Esophagus muscularis mucosa (tissue), 4 donors: Measurements from ENCODE around the gene ATP10A. TPM values are rescaled to one million over a fixed set of nuclear protein-coding genes. Genes with fewer than 3 reads are reported as not detected.

Experiments
- DNase-seq: peaks from one replicate; pipeline ENCODE4 v3.0.0-alpha.2; 2017; ENCODE audit errors: extremely low spot score
- H3K27ac ChIP-seq, 4 donors: fragments of 200-600 bp; sonication (generic); replicated peaks in 1 of 4; 1 replicate in 3 of 4; 2 replicates in 1 of 4; pipeline ENCODE4 v1.5.1; 2016 to 2019; ENCODE audit warnings: mild to moderate bottlenecking in 1 of 4
- H3K27me3 ChIP-seq, 4 donors: fragments of 200-600 bp; sonication (generic); one replicate each; pipeline versions ENCODE4 v1.5.1 to v1.6.0; 2016 to 2019
- H3K36me3 ChIP-seq, 4 donors: fragments of 200-600 bp; sonication (generic); one replicate each; pipeline ENCODE4 v1.5.1; 2016 to 2019
- H3K4me1 ChIP-seq, 4 donors: fragments of 200-600 bp; sonication (generic); one replicate each; pipeline ENCODE4 v1.5.1; 2016 to 2019
- H3K4me3 ChIP-seq, 4 donors: fragments of 200-600 bp; sonication (generic); 1 replicate in 2 of 4; 2 replicates in 2 of 4; pipeline ENCODE4 v1.5.1; 2016 to 2019; ENCODE audit warnings: mild to moderate bottlenecking in 4 of 4, moderate library complexity in 1 of 4
- H3K9me3 ChIP-seq, 4 donors: fragments of 200-600 bp; sonication (generic); 1 replicate in 3 of 4; 2 replicates in 1 of 4; pipeline ENCODE4 v1.5.1; 2016 to 2019
- CTCF ChIP-seq, 3 experiments: fragments of 200-600 bp in 2 of 3; fragments of 450-650 bp in 1 of 3; sonication (generic) in 2 of 3; IDR thresholded peaks; one replicate each; pipeline ENCODE4 v1.5.1; 2017 to 2019; ENCODE audit warnings: antibody characterized with exemption in 3 of 3, mild to moderate bottlenecking in 2 of 3, moderate library complexity in 1 of 3
- EP300 ChIP-seq: sonication (generic); formaldehyde crosslinking; IDR thresholded peaks from one replicate; pipeline ENCODE4 v1.6.1; 2017; ENCODE audit warnings: antibody characterized with exemption
- POLR2A ChIP-seq: fragments of 450-650 bp; IDR thresholded peaks from one replicate; pipeline ENCODE4 v1.6.1; 2017; ENCODE audit warnings: antibody characterized with exemption, moderate library complexity, mild to moderate bottlenecking, low read depth
- POLR2AphosphoS5 ChIP-seq, 2 donors: sonication (generic); formaldehyde crosslinking; IDR thresholded peaks; one replicate each; pipeline ENCODE4 v1.6.1; 2017; ENCODE audit warnings: antibody characterized with exemption in 2 of 2
- WGBS: methylation state at CpG from one replicate; pipeline ENCODE4 v1.1.5; 2018; 5-methylcytosine and 5-hydroxymethylcytosine counted together
- intact Hi-C: fragments of 100-400 bp; cut with DNase I; formaldehyde crosslinking; loops from one replicate; pipeline ENCODE4 v1.15.1; 2023
- total RNA-seq, 4 donors: library from RNA; depleted of rRNA; stranded (reverse); fragments of >200 nt; gene quantifications; one replicate each; pipeline versions ENCODE4 v1.1.0 to v1.2.1, GENCODE V29; 2016

The ATP10A gene
- total RNA-seq, 4 donors from 2014 or later: 23.9 to 51.9 (median 32.6) TPM

- intact Hi-C loops: no loop called here
- no peak for TF ChIP-seq CTCF (IDR thresholded peaks at IDR 0.05)
- TF ChIP-seq POLR2AphosphoS5 (IDR thresholded peaks at IDR 0.05): no peak
- TF ChIP-seq EP300: no peak
- no peak for TF ChIP-seq POLR2A
- Histone ChIP-seq H3K4me3 (no peak overlapping the region), H3K9me3 (no peaks in the 10 kb centered on the region), H3K27ac (no peak overlapping the region), H3K4me1 (no peaks in the 10 kb centered on the region), H3K36me3 (no peaks in the 10 kb centered on the region), H3K27me3 (no peaks in the 10 kb centered on the region)
- no peak for DNase-seq
- 86% methylated on average over 21 of the region's 21 CpGs for WGBS
Measured at GRCh38 chr15:25909325-25909724, 46.2 kb upstream of the ATP10A start.

DNA sequence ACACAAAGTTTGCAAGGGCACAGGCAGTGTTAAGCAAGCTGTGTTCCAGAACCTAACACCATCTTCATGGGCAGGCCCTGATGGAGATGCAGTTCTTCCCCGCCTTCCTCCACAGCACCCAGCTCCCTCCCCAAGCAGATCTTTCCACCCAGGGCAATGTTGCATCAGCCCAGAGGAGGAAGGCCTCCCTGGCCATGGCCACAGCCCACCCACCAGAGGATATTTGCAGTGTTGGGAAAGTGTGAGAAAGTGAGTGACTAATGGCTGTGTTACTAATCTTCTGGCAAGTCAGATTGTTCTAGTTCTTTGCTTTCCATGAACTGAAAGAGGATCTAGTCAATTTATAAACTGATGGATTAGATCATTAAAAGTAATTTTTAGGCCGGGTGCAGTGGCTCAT lies 42.0 kb upstream of the ATP10A start:
- H3K9me3 ChIP-seq: no peaks in the 10 kb centered on the region
- DNase-seq: no peak
- intact Hi-C loops: no loop called here

GRCh38 chr15:25903024-25903581 lies 40.0 kb upstream of the ATP10A start:
- DNase-seq: no peak
- intact Hi-C loops: no loop called here
- H3K36me3 ChIP-seq: no peaks in the 10 kb centered on the region
- H3K27me3 ChIP-seq: no peaks in the 10 kb centered on the region
- no peak overlapping the region for H3K4me3 ChIP-seq
- peak overlapping the region in 1 of 4 donors; percentile 32 for H3K27ac ChIP-seq
- H3K4me1 ChIP-seq: peaks cover 0 to 41% (median 38%) of the 10 kb centered on the region in 4 donors
- TF ChIP-seq POLR2A (no peak), CTCF (IDR thresholded peaks at IDR 0.05) (no peak), EP300 (no peak), POLR2AphosphoS5 (IDR thresholded peaks at IDR 0.05) (no peak)
- WGBS: 58% methylated on average over 10 of the region's 10 CpGs
- H3K9me3 ChIP-seq: no peaks in the 10 kb centered on the region

More for the DNA sequence above, 42.0 kb upstream of the ATP10A start:
- 78% methylated on average over 2 of the region's 2 CpGs for WGBS
- H3K36me3 ChIP-seq: no peaks in the 10 kb centered on the region
- no peaks in the 10 kb centered on the region for H3K27me3 ChIP-seq
- TF ChIP-seq POLR2A: no peak
- TF ChIP-seq POLR2AphosphoS5 (IDR thresholded peaks at IDR 0.05): peak; percentile 9 to 32
- TF ChIP-seq EP300: no peak
- TF ChIP-seq CTCF (IDR thresholded peaks at IDR 0.05): no peak
- no peak overlapping the region for H3K27ac ChIP-seq
- H3K4me3 ChIP-seq: no peak overlapping the region
- peaks cover 0 to 37% (median 34%) of the 10 kb centered on the region in 4 donors for H3K4me1 ChIP-seq

DNA sequence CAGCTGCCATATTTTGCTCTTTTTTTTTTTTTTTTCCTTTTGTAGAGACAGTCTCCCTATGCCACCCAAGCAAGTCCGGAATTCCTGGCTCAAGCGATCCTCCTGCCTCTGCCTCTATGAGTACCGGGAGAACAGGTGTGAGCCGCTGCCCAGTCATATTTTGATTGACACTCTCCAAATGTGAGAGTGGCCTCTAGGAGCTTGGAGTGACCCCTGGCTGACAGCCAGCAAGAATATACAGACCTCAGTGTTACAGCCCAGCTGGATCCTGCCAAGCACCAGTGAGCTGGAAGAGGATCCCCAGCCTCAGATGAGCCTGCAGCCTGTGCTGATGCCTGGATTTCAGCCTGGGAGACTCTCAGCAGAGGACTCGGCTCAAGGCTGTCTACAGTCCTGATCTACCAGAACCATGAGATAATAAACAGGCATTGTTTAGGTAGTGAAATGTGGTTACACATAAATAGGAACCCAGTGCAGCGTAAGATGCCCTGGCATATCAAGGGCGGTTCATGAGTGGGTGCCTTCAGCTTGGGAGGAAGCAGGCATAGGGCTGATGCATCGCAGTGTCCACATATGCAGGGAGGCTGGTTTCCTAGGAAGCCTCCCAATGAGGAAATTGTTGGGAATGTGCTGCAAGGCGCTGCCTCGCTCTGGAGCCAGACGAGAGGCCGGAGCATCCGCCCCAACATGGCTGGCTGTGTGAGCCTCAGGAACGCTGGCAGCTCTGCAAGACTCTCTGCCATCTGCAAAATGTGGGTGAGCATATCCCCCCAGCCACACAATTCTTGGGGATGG lies 38.9 kb upstream of the ATP10A start:
- H3K9me3 ChIP-seq: no peaks in the 10 kb centered on the region

More for the DNA sequence above, 38.9 kb upstream of the ATP10A start:
- WGBS: 94% methylated on average over 14 of the region's 14 CpGs
- no peak for DNase-seq
- intact Hi-C loops: no loop called here
- Histone ChIP-seq H3K4me3 (no peak overlapping the region), H3K27ac (peak overlapping the region in 3 of 4 donors; percentile 75 to 80 (median 80)), H3K27me3 (no peaks in the 10 kb centered on the region), H3K4me1 (peaks cover 0 to 41% (median 38%) of the 10 kb centered on the region in 4 donors), H3K36me3 (no peaks in the 10 kb centered on the region)
- no peak for TF ChIP-seq EP300
- no peak for TF ChIP-seq POLR2A
- no peak for TF ChIP-seq CTCF (IDR thresholded peaks at IDR 0.05)
- no peak for TF ChIP-seq POLR2AphosphoS5 (IDR thresholded peaks at IDR 0.05)
